Natural killer cell (primary cell): ENCODE data around the gene NDNF. TPM values are rescaled to one million over a fixed set of nuclear protein-coding genes. Genes with fewer than 3 reads are reported as not detected.

Experiments used
- ATAC-seq, 3 donors: fragments of 150-1000 bp in 2 of 3; fragments of 200-7000 bp in 1 of 3; cut with Tn5 transposase; 1 replicate in 1 of 3; 2 replicates in 2 of 3; pipeline ENCODE4 v1.10.0; 2021; ENCODE audit warnings: mild to moderate bottlenecking in 2 of 3, moderate library complexity in 2 of 3
- DNase-seq, 2 donors: peaks; one replicate each; pipeline versions ENCODE4 v3.0.0 to v3.0.0-alpha.2; 2013 to 2021; ENCODE audit warnings: mixed read lengths in 1 of 2
- H3K27ac ChIP-seq: one replicate; pipeline ENCODE4 v1.5.1; 2013; ENCODE audit warnings: mild to moderate bottlenecking, low read length
- H3K27me3 ChIP-seq: one replicate; pipeline ENCODE4 v1.6.1; 2013; ENCODE audit warnings: low read length; ENCODE audit not compliant: control insufficient read depth, insufficient read depth
- H3K36me3 ChIP-seq: one replicate; pipeline ENCODE4 v1.6.1; 2013; ENCODE audit warnings: low read length; ENCODE audit not compliant: control insufficient read depth, insufficient read depth
- H3K4me1 ChIP-seq: one replicate; pipeline ENCODE4 v1.6.1; 2013; ENCODE audit warnings: low read length; ENCODE audit not compliant: control insufficient read depth, insufficient read depth
- H3K4me3 ChIP-seq: one replicate; pipeline ENCODE4 v1.5.1; 2013; ENCODE audit warnings: low read length
- H3K9me3 ChIP-seq: one replicate; pipeline ENCODE4 v1.6.1; 2013; ENCODE audit warnings: low read length; ENCODE audit not compliant: control insufficient read depth, insufficient read depth
- H3K27ac Mint-ChIP-seq, 2 donors: one replicate each; pipeline ENCODE4 v1.8.0; 2022; ENCODE audit warnings: mild to moderate bottlenecking in 2 of 2, mixed read lengths in 2 of 2, moderate library complexity in 1 of 2
- H3K27me3 Mint-ChIP-seq, 2 donors: one replicate each; pipeline ENCODE4 v1.8.0; 2022; ENCODE audit warnings: low read depth in 2 of 2, mixed read lengths in 2 of 2
- H3K36me3 Mint-ChIP-seq: one replicate; pipeline ENCODE4 v1.8.0; 2022; ENCODE audit warnings: mixed read lengths
- H3K4me1 Mint-ChIP-seq, 2 donors: one replicate each; pipeline ENCODE4 v1.8.0; 2022; ENCODE audit warnings: mixed read lengths in 2 of 2
- H3K4me3 Mint-ChIP-seq: one replicate; pipeline ENCODE4 v1.8.0; 2022; ENCODE audit warnings: mild to moderate bottlenecking, moderate library complexity, mixed read lengths
- H3K9me3 Mint-ChIP-seq, 2 donors: one replicate each; pipeline ENCODE4 v1.8.0; 2022; ENCODE audit warnings: mixed read lengths in 2 of 2
- CTCF ChIP-seq: fragments of 200-600 bp; IDR thresholded peaks from one replicate; pipeline ENCODE4 v1.8.0; 2022; ENCODE audit warnings: antibody characterized with exemption
- WGBS: methylation state at CpG from one replicate; pipeline ENCODE4 v1.1.7; 2013; ENCODE audit warnings: missing lambda C conversion rate; ENCODE audit not compliant: insufficient coverage; 5-methylcytosine and 5-hydroxymethylcytosine counted together
- intact Hi-C: fragments of 100-400 bp; cut with micrococcal nuclease; formaldehyde crosslinking; loops from one replicate; pipeline ENCODE4 v1.14.2; 2022
- total RNA-seq, 4 donors: library from RNA; stranded (reverse); fragments of 120-200 nt in 1 of 4; gene quantifications; one replicate each; pipeline versions ENCODE4 v1.2.3 to v1.2.4, GENCODE V29; 2013 to 2022

Gene NDNF
- total RNA-seq, 3 donors from 2014 or later (not counting 1 experiment from before 2014, with no cell fraction given), result not detected

- H3K27me3 Mint-ChIP-seq, result peaks cover 6 to 13% of the 10 kb centered on the region in 2 donors
- H3K9me3 Mint-ChIP-seq, result no peaks in the 10 kb centered on the region
- Histone ChIP-seq H3K36me3 (no peaks in the 10 kb centered on the region), H3K27me3 (no peaks in the 10 kb centered on the region), H3K27ac (no peak overlapping the region), H3K9me3 (no peaks in the 10 kb centered on the region), H3K4me1 (no peaks in the 10 kb centered on the region), H3K4me3 (no peak overlapping the region)
- no peak overlapping the region for H3K4me3 Mint-ChIP-seq
- no peak for TF ChIP-seq CTCF
- H3K4me1 Mint-ChIP-seq, result no peaks in the 10 kb centered on the region
- ATAC-seq, result no peak
- H3K27ac Mint-ChIP-seq, result no peak overlapping the region
- no peaks in the 10 kb centered on the region for H3K36me3 Mint-ChIP-seq
- WGBS, result no CpG with 5 or more reads among the region's 1 CpG
- no peak for DNase-seq
- intact Hi-C loops, result no loop called here
Measured at GRCh38 chr4:121015421-121015820, 56.9 kb downstream of the NDNF start.

- Histone ChIP-seq H3K4me3 (no peak overlapping the region), H3K27ac (no peak overlapping the region), H3K9me3 (no peaks in the 10 kb centered on the region), H3K27me3 (no peaks in the 10 kb centered on the region), H3K4me1 (no peaks in the 10 kb centered on the region), H3K36me3 (no peaks in the 10 kb centered on the region)
- no peaks in the 10 kb centered on the region for H3K4me1 Mint-ChIP-seq
- H3K9me3 Mint-ChIP-seq, result no peaks in the 10 kb centered on the region
- WGBS, result 100% methylated on average over 1 of the region's 1 CpG
- H3K27ac Mint-ChIP-seq, result no peak overlapping the region
- no peak for DNase-seq
- no peak for TF ChIP-seq CTCF
- no peaks in the 10 kb centered on the region for H3K36me3 Mint-ChIP-seq
- H3K4me3 Mint-ChIP-seq, result no peak overlapping the region
- ATAC-seq, result no peak
- H3K27me3 Mint-ChIP-seq, result peaks cover 4 to 13% of the 10 kb centered on the region in 2 donors
- intact Hi-C loops, result no loop called here
Measured at GRCh38 chr4:121014544-121014943, 57.8 kb downstream of the NDNF start.

GRCh38 chr4:121011780-121012340 is 60.5 kb downstream of the NDNF start:
- TF ChIP-seq CTCF, result no peak
- Histone ChIP-seq H3K27ac (no peak overlapping the region), H3K36me3 (no peaks in the 10 kb centered on the region), H3K27me3 (no peaks in the 10 kb centered on the region), H3K9me3 (no peaks in the 10 kb centered on the region), H3K4me1 (no peaks in the 10 kb centered on the region), H3K4me3 (no peak overlapping the region)
- Mint-ChIP-seq H3K27ac (no peak overlapping the region), H3K4me3 (no peak overlapping the region), H3K27me3 (peaks cover 3 to 18% of the 10 kb centered on the region in 2 donors), H3K9me3 (no peaks in the 10 kb centered on the region), H3K36me3 (no peaks in the 10 kb centered on the region), H3K4me1 (no peaks in the 10 kb centered on the region)
- intact Hi-C loops, result no loop called here
- DNase-seq, result no peak
- ATAC-seq, result no peak
- no CpG with 5 or more reads among the region's 1 CpG for WGBS

- no peak overlapping the region for H3K4me3 ChIP-seq
- no peak for TF ChIP-seq CTCF
- ATAC-seq (no peak), DNase-seq (no peak)
- intact Hi-C loops, result no loop called here
- Mint-ChIP-seq H3K9me3 (no peaks in the 10 kb centered on the region), H3K4me3 (no peak overlapping the region), H3K36me3 (no peaks in the 10 kb centered on the region), H3K27ac (no peak overlapping the region), H3K4me1 (no peaks in the 10 kb centered on the region), H3K27me3 (peaks cover 3 to 18% of the 10 kb centered on the region in 2 donors)
- H3K4me1 ChIP-seq, result no peaks in the 10 kb centered on the region
- WGBS, result 70% methylated on average over 2 of the region's 2 CpGs
- H3K27me3 ChIP-seq, result no peaks in the 10 kb centered on the region
- H3K27ac ChIP-seq, result no peak overlapping the region
- no peaks in the 10 kb centered on the region for H3K36me3 ChIP-seq
- no peaks in the 10 kb centered on the region for H3K9me3 ChIP-seq
Measured at GRCh38 chr4:121011138-121011537, 61.2 kb downstream of the NDNF start.
